Activated CD4-positive, alpha-beta T cell treated with anti-CD3 and anti-CD28 coated beads for 4 hours (primary cell): ENCODE results near the gene TMEM132C.
"Not testable (repeated sequence)": the region's sequence is repeated elsewhere in the genome, so short reads cannot be mapped to it uniquely, and the experiment has no call there.

Source experiments
- DNase-seq, 2 donors: peaks; one replicate each; pipeline ENCODE4 v3.0.0-alpha.2; 2020

Gene TMEM132C

GRCh38 chr12:128571906-128572810, 305.2 kb downstream of the TMEM132C start:
- DNase-seq: no peak

GRCh38 chr12:128573907-128574306, 306.9 kb downstream of the TMEM132C start:
- DNase-seq: no peak

GRCh38 chr12:128578045-128578444, 311.1 kb downstream of the TMEM132C start:
- DNase-seq: no peak

- DNase-seq: no peak
Observed at GRCh38 chr12:128581321-128581761, 314.4 kb downstream of the TMEM132C start.

- no peak for DNase-seq
Observed at GRCh38 chr12:128583453-128583852, 316.5 kb downstream of the TMEM132C start.

GRCh38 chr12:128586451-128587029, 319.6 kb downstream of the TMEM132C start:
- no peak for DNase-seq

- DNase-seq: no peak
Observed at GRCh38 chr12:128587918-128588317, 320.9 kb downstream of the TMEM132C start.

- DNase-seq: no peak
Observed at GRCh38 chr12:128592220-128592744, 325.3 kb downstream of the TMEM132C start.

GRCh38 chr12:128594521-128594920, 327.6 kb downstream of the TMEM132C start:
- DNase-seq: no peak

- DNase-seq: no peak
Observed at GRCh38 chr12:128595609-128596008, 328.6 kb downstream of the TMEM132C start.

- DNase-seq: no peak
Observed at GRCh38 chr12:128600886-128601285, 333.9 kb downstream of the TMEM132C start.

GRCh38 chr12:128603573-128604115, 336.7 kb downstream of the TMEM132C start:
- DNase-seq: no peak

- not testable (repeated sequence) for DNase-seq
Observed at GRCh38 chr12:128604219-128604618, 337.2 kb downstream of the TMEM132C start.

GRCh38 chr12:128606051-128606450, 339.1 kb downstream of the TMEM132C start:
- no peak for DNase-seq

GRCh38 chr12:128606538-128606937, 339.6 kb downstream of the TMEM132C start:
- DNase-seq: no peak

GRCh38 chr12:128606970-128607369, 340.0 kb downstream of the TMEM132C start:
- no peak for DNase-seq

GRCh38 chr12:128607641-128608040, 340.7 kb downstream of the TMEM132C start:
- DNase-seq: no peak

- DNase-seq: no peak
Observed at GRCh38 chr12:128609861-128610260, 342.9 kb downstream of the TMEM132C start.

GRCh38 chr12:128611736-128612135, 344.8 kb downstream of the TMEM132C start:
- no peak for DNase-seq

- no peak for DNase-seq
Observed at GRCh38 chr12:128612150-128612850, 345.3 kb downstream of the TMEM132C start.

GRCh38 chr12:128613837-128614590, 347.0 kb downstream of the TMEM132C start:
- DNase-seq: no peak

- DNase-seq: no peak
Observed at GRCh38 chr12:128617304-128617833, 350.4 kb downstream of the TMEM132C start.
